Stimulated activated CD8-positive, alpha-beta memory T cell treated with anti-CD3 and anti-CD28 coated beads, Interleukin-15, amount 100 ng/mL, for 24 hours (primary cell): ENCODE measurements around the gene PGM5.
"Not testable (repeated sequence)": the region's sequence is repeated elsewhere in the genome, so short reads cannot be mapped to it uniquely, and the experiment has no call there.

Source experiments
- DNase-seq: peaks from one replicate; pipeline ENCODE4 v3.0.0-alpha.2; 2020; ENCODE audit warnings: low read depth

PGM5 gene

DNA sequence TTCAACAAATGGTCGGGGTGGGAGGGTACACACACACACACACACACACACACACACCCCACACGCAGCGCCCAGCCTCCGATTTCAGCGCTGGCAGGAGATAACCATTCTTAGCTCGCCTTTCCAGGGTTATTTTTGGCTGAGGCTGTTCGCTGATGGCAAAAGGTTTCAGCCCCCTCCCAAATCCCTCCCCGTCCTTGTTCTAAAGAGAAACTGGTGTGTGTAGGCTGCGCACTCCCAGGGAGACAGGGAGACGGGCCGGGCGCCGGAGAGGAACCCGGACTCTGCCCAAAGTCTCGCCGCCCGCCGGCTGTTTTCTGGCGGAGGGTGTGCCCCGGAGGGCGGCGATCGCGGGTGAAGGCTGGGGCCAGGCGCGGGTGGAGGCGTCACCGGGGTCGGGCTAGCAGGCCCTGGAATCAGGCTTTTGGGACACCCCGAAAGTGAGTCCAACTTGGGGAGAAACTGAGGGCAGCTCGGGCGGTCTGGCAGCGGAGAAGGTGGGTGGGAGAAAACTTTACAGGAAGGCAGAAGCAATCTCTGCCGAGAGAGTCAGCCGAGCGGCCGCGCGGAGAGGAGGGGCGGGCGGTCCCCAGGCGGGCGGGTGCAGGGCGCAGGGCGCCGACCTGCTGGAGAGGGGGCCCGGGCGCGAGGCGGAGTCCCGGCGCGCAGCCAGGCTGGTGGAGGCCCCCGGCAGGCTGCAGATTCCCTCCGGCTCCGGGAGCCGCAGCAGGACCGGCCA, at the start of gene PGM5:
Gene PGM5, plus strand, starts transcription at position 232 of the 739 bp plus-strand sequence. CDS start 517 bp downstream, outside the sequence.
- DNase-seq, result not testable (repeated sequence)

DNA sequence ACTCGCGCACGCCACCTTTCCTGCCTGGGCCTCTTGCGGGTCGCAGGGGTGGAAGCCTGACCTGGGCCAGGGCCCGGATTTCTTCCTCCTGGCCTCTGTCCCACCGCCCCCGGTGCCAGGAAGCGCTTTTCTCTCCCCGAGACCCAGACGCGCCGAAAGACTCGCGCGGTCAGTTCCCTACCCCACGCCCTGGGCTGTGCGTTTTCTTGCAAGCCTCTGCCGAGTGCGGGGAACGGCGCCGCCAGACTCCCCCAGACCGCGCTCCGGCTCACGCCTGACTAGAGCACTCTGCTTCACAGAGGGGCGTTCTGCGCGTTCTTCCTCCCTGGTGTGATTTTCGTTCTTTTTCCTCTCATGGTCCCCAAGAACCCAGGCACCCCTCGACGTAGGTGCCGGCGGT, 49.3 kb upstream of the PGM5 start:
- DNase-seq, result not testable (repeated sequence)

DNA sequence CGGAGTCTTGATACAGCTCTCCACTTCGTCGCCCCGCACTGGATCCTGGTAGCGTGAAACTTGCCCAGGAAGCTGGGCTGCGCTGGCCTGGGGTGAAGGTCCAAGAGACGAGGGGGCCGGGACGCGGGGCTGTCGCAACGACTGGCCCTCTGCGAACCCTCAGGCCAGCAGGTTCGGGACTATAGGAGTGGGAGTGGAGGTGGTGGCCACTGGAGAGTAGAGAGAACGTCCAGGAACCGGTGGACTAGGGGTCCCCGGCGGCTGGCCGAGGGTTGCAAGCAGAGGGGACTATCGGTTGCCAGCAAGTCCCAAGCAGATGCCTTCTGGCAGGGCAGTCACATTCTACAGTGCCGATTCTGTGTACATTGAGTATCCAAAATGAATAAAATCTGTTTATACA, 48.8 kb upstream of the PGM5 start:
- DNase-seq, result not testable (repeated sequence)

DNA sequence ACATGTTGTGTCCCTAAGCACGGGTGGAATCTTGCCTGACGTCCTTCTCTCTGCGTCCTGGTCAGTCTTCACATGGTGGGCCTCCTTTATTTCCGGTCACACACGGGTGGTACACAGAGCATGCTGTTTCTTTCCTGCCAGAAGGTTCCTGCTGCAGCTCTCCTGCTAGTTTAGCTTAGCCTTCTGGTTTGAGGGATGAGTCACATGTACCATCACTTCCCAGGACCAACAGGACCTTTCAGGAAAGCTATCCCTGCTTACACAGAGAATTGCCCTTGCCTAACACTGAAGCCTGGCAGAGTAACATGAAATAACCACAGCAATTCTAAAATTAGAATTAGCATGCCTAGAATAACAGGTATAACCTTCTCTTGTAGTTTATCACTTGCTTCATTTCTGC, 45.2 kb upstream of the PGM5 start:
- DNase-seq, result not testable (repeated sequence)

DNA sequence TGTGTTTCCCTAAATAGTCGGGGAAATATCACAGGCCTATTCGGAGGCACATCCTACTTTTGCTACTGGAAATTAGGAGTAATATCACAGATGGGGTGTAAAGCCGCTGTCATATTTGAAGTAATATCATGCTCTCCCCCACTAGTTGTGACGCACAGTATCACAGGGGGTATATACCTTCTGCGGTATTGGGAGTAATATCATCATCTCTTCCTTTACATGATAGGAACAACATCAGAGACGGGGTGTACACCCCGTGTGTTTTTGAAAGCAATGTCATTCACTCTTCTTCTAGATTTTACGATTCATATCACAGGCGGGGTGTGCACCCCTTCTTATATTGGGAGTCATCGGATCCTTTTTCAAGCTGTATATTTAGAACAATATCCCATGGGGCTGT, 38.2 kb upstream of the PGM5 start:
- not testable (repeated sequence) for DNase-seq

DNA sequence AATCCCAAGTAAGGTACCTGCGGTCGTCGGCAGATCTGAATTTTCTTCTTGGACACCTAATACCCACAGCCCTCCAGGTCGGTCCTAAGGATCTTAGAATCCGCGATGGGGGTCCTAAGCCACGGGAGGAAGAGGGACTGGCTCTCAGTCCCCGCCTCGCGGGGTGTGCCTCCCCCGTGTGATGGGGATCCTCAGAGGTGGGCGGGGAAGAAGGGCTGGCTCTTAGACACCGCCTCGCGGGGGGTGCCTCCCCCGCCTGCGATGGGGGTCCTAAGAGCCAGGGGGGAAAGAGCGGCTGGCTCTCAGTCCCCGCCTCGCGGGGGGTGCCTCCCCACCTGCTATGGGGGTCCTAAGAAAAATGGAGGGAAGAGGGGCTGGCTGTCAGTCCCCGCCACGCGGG, 32.7 kb upstream of the PGM5 start:
- not testable (repeated sequence) for DNase-seq

DNA sequence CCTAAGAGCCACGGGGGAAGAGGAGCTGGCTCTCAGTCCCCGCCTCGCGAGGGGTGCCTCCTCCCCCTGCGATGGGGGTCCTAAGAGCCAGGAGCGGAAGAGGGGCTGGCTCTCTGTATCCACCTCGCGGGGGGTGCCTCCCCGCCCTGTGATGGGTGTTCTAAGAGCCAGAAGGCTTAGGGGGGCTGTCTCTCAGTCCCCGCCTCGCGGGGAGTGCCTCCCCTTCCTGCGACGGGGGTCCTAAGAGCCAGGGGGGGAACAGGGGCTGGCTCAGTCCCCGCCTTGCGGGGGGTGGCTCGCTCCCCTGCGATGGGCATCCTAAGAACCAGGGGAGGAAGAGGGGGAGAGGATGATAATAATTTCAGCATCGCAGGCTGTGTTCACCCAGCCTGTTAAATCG, 31.9 kb upstream of the PGM5 start:
- not testable (repeated sequence) for DNase-seq

DNA sequence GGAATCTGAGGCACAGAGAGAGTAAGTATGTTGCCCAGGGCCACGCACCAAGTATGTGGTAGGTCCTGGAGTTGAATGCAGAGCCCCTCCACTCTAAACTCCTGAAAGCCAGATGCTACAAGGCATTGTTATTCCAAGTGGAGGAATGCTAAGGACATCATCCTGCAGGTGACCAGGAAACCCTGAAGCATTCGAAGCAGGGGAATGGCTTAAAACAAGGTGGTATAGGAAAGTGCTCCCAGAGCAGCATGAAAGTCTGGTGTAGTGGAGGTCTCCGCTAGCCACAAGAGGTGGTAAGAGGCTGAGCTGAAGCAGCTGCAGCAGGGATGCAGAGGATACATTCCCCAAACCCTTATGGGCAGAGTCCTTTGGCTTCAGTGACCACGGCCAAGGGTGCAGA, 27.3 kb upstream of the PGM5 start:
- not testable (repeated sequence) for DNase-seq

DNA sequence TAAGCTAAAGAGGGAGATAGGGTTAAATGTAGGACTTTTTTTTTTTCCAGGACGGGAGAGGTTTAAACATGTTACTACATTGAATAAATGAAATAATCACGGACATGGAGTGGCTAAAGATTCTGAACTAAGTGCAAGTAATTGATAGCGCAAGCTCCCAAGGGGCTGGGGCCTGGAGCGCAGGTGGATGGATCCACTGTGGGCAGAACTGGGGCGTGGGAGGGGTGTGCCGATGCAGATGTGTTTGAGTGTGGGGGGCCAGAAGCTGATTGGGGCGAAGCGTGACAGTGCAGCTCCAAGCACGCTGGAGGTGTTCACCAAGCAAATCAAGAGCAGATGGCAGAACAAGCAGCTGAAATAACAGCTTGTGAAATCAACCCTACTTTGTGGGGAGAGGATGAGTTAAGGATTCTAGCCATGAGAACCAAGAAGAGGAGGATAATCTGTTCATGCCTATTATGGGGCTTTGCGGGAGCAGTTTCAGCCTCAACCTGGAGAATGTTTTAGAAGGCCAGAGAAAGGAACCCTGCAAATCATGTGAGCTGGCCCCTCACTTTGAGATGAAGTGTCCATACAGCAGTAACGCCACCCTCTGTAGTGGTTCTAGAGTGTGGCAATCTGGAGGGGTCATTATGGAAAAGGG, 25.8 kb upstream of the PGM5 start:
- DNase-seq, result not testable (repeated sequence)

DNA sequence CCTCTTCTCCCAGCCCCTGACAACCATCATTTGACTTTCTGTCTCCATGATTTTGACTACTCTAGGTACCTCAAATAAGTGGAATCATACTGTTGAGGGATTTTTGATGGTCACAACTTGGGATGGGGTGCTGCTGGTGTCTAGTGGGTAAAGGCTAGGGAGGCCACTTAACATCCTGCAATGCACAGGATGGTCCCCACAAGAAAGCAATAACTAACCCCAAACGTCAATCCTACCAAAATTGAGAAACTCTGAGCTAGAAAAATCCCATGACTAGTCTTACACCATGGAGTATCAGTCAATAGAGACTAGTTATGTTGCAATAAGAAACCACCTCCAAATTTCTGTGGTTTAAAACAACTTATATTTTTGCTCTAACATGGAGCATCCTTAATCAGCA, 24.3 kb upstream of the PGM5 start:
- not testable (repeated sequence) for DNase-seq

DNA sequence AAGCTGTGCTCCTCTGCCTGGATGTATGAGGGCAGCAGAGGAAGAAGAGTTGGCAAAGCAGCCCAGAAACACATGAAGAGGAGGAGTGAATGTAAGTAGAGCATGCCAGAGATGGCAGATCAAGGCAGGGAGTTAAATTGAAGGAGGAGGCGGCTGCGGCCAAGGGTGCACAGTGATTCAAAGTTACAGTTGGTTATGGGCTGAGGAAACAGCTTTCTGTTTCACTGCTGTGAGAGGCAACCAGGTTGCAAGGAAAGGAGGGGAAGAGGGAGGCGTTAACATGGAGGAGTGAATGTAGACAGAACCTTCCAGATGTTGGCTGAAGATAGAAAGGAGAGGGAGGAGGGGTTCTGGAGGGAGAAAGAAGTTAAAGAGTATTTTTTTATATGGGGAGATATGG, 20.5 kb upstream of the PGM5 start:
- not testable (repeated sequence) for DNase-seq

DNA sequence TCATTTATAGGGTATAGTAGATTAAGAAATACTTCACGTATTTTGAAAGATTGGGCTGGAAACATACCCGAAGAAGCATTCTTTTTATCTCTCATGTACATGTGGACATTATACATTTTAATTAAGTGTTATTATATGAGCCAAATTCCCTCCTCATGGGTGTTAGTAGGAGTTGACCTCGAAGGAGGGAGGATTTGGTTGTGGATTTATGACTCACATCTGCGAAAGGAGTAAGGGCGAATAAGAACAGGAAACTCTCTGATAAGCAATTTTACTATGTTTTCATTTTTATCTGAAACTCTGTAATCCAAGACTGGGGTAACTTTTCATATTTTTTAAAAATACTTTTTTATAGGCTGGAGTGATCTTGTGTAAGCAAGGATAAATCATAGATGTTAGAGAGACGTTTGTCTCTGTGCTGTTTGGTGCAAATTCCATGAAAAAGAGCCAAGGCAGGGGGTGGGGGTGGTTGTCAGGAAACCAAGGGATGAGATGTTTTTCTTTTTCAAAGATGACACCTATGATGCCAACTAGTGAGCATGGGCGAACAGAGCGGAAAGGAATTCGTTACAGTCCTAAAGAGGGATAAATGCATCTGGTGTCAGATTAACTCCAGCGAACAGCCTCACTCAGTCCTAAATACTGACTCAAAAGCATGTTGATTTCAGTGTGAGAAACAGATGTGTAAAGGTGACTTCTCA, 19.6 kb upstream of the PGM5 start:
- not testable (repeated sequence) for DNase-seq

DNA sequence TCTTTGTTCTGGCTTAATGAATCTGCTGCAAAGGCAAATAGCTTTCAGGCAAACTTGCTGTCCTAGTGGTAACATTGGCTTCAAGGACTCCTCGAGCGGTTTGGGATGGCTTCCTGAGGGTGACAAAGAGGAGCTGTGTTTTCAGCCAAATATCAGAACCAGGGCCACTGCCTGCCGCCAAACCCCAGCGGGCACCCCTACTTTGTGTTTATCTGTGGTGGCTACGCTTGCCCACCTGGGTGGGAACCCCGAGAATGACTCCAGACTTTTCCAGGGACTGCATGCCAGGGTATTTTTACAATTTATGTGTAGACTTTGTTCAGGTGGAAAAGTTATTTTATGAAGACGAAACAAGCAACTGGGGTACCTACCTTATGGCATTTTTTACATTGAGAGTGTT, 18.4 kb upstream of the PGM5 start:
- DNase-seq, result not testable (repeated sequence)

DNA sequence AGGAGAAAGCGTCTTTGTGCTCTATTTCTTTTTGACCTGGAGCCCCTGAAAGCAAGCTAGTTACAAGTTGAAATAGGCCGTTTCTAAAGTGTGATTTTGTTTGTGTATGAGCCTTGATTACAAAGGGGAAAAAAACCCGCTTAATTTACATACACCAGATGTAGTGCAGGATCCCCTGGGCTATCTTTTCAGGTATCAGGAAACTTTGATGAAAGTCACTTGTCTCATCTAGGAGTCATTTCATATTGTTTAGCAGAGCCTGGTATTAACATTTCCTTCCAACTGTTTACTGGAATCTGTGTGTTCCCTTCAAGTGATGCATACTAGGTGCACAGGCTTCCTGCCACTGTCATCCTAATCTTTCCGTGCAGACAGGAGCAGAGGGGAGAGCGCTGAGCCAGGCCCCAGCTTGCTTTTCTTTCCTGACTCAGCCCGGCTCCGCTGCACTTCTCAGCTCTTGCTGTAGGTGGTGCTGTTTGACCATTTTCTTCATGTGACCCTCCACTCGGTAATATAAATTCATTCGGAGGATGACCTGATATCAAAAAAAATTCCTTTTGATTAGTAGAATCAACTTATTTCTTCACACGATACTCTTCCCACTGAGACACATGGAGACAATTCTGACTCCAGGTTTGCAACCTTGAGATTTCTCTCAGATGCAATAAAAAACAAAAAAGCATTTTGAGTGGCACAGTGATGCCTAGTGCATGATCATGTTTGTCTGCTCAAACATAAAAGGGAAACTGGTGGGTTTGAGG, 14.0 kb upstream of the PGM5 start:
- DNase-seq, result not testable (repeated sequence)

DNA sequence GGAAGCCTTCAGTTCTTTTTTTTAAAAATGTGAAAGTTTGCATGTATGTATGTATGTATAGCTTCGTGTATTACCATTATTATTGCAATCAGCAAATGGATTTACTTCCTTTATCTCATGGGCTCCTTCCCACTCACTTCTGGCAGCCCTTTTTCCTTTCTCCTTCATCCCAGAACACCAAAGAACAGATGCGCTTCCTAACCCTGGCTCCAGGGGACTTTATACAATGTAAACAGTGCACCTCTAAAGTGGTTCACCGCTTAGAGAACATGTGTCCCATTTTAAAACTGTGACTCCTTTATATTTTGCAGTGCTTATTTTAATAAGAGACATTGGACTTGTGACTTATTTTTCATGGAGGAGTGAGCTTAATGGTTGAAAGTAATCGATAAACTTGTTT, 13.2 kb upstream of the PGM5 start:
- DNase-seq, result not testable (repeated sequence)

DNA sequence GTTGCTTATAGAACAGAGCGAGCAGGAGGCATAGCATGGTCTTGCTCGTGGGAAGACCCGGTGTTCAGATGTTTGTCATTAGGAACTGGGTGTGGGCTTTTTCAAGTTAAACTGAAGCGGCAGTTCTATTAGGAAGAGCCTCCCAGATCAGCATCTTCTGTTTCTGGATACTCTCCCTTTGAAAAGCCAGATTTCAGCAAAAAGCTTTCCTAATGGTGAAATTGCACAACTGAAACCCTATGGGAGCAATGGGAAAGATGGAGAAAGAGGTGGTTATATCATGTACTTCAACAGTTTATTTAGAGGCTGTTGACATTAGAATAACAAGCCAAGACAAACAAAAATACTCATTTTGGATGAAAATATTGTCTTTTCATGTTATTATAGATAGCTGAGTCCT, 12.4 kb upstream of the PGM5 start:
- DNase-seq, result not testable (repeated sequence)

DNA sequence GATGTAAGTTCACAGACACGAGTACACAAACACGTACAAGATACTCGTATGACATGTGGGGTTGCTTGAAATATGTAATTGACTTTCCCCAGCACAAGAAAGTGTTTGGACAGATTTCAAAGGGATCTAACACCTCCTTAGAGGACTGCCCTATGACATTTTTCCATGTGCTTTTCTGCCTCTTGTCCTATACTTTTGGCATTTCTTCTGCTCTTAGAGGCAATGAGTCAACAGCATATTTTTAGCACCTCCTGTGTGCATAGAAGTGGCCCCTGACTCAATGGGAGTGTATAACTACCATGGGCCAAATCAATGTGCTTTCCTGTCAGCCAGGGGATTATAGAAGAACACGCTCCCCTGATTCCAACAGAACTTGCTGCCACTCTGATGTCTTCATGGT, 4.7 kb upstream of the PGM5 start:
- DNase-seq, result not testable (repeated sequence)

DNA sequence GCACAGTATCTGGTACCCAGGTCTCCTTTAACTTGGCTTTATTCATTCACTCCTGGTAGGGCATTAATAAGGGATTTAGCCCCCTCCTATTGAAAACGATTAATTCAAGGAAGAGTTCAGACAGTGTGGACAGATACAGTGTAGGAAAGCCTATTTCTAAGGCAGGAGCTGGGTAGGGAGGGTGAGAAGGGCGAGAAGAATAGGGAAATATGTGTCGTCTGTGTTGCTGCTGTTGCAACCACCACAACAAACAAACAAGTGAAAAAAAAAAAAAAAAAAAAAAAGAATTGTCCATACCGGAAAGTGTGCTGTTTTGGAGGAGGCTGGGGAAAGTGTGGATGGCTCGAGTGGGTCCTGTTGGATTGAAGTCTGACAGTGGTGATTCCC, 425 bp upstream of the PGM5 start:
- DNase-seq, result not testable (repeated sequence)

DNA sequence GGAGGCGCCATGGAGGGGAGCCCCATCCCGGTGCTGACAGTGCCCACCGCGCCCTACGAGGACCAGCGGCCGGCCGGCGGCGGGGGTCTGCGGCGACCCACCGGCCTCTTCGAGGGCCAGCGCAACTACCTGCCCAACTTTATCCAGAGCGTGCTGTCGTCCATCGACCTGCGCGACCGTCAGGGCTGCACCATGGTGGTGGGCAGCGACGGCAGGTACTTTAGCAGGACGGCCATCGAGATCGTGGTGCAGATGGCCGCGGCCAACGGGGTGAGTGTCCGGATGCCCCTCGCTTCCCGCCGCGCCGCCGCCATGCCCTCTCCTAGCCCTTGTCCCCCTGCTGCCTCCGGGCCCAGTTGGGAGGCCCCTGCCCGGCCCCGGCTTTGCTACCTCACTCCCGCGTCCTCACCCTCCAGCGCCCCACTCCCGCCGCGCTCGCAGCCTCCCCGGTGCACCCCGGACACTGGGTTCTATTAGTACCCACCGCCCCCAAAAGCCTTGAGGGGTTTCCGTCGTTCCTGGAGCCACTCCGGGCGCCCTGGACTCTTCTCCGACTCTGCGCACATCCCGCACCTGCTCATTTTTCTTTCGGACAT, 806 bp downstream of the PGM5 start:
- DNase-seq, result not testable (repeated sequence)

DNA sequence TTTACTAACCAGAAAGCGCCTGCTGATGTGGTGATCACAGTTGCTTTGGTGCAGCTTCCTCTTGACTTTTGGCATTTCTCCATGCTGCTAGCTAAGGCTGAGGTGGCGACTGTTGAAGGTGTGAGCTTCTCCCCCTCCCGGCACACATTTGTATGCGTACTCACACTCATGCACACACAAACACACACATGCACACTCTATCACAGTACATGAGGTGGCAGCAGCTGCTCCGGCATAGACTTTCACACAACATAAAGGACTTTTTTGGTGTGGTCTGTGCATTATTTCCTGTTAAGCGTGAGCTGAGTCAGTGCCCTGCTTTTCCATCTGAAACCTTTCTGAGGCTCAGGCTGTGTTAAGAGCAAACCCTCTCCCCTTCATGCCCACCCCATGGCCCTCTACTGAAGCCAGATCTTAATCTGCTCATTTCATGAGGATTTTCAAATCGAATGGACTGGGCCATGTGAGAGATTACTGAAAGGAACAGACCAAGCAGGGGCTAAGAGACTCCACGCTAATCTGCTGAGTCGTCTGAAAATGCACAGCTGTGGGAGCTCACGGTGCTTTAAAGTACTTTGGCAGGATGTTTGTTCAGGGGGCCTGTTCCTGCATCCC, 10.6 kb downstream of the PGM5 start:
- DNase-seq, result not testable (repeated sequence)

DNA sequence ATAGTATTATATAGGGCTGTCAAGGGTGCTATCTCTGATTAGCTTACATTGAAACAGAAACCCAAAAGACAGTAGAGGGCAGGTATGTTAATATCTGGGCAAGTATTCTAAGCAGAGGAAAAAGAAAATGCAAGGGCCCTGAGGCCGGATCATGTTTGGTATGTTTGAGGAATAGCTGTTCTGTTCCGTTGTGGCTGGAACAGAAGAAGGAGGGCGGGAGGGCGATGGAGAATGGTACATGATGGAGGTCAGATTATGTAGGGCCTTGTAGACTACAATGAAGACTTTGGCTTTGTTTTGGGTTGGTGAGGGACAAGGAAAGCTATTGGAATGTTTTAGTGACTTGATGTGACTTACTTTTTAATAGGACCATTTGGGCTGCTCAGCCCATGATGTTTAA, 19.4 kb downstream of the PGM5 start:
- not testable (repeated sequence) for DNase-seq
